PC-3 (cell line): ENCODE measurements around the gene CDRT4. TPM values are rescaled to one million over a fixed set of nuclear protein-coding genes. Genes with fewer than 3 reads are reported as not detected.

Source experiments
- ATAC-seq: fragments of 200-7000 bp; cut with Tn5 transposase; 2 replicates; pipeline ENCODE4 v1.9.1; 2020; ENCODE audit warnings: mild to moderate bottlenecking, moderate library complexity
- BruUV-seq: library from RNA; stranded (reverse); fragments of 400-500 nt; replicated peaks from 2 replicates; lab custom pipeline; 2021; lab: Mats Ljungman, UMichigan
- CTCF ChIA-PET: fragments of 300-600 bp; sonication (Branson Sonifier 250); formaldehyde crosslinking; loops from one replicate; lab custom pipeline; 2022; ENCODE audit warnings: antibody characterized with exemption; lab: Charles Lee
- POLR2A ChIA-PET: fragments of 300-600 bp; sonication (Branson Sonifier 250); formaldehyde crosslinking; loops from one replicate; lab custom pipeline; 2022; ENCODE audit warnings: antibody characterized with exemption; ENCODE audit not compliant: unreplicated experiment; lab: Charles Lee
- DNase-seq: peaks from one replicate; pipeline ENCODE4 v3.0.0-alpha.2; 2015
- H2AFZ ChIP-seq: fragments of 300-600 bp; sonication (generic); 2 replicates; pipeline ENCODE4 v1.6.0; 2016; ENCODE audit warnings: antibody characterized with exemption, low read length
- H3F3A ChIP-seq: fragments of 300-600 bp; sonication (generic); one replicate; pipeline ENCODE4 v1.6.0; 2017; ENCODE audit warnings: antibody characterized with exemption, low read length, control low read depth, mild to moderate bottlenecking; ENCODE audit not compliant: unreplicated experiment
- H3K27ac ChIP-seq: fragments of 300-600 bp; sonication (generic); 2 replicates; pipeline ENCODE4 v1.5.1; 2016; ENCODE audit warnings: mild to moderate bottlenecking, low read length
- H3K27me3 ChIP-seq: fragments of 300-600 bp; sonication (generic); 2 replicates; pipeline ENCODE4 v1.6.1; 2016; ENCODE audit warnings: low read length, mixed read lengths
- H3K36me3 ChIP-seq: fragments of 300-600 bp; sonication (generic); 2 replicates; pipeline ENCODE4 v1.6.1; 2016; ENCODE audit warnings: low read depth, mixed run types, low read length, mixed read lengths
- H3K4me1 ChIP-seq: fragments of 300-600 bp; sonication (generic); 2 replicates; pipeline ENCODE4 v1.5.1; 2016; ENCODE audit warnings: low read length; ENCODE audit not compliant: insufficient read depth
- H3K4me2 ChIP-seq: fragments of 300-600 bp; sonication (generic); 2 replicates; pipeline ENCODE4 v1.6.0; 2016; ENCODE audit warnings: low read length
- H3K4me3 ChIP-seq: fragments of 300-600 bp; sonication (generic); 2 replicates; pipeline ENCODE4 v1.5.1; 2016; ENCODE audit warnings: mild to moderate bottlenecking, low read length, mixed read lengths
- H3K79me2 ChIP-seq: fragments of 300-600 bp; sonication (generic); 2 replicates; pipeline ENCODE4 v1.6.1; 2017; ENCODE audit warnings: low read length, mixed read lengths
- H3K9ac ChIP-seq: fragments of 300-600 bp; sonication (generic); 2 replicates; pipeline ENCODE4 v1.6.0; 2016; ENCODE audit warnings: mild to moderate bottlenecking, low read length
- H3K9me2 ChIP-seq: fragments of 300-600 bp; sonication (generic); replicated peaks from 2 replicates; pipeline ENCODE4 v1.6.1; 2016; ENCODE audit warnings: mixed run types, low read length, mixed read lengths
- H3K9me3 ChIP-seq: fragments of 300-600 bp; sonication (generic); 2 replicates; pipeline ENCODE4 v1.6.1; 2016; ENCODE audit warnings: low read length, mixed read lengths
- H4K20me1 ChIP-seq: fragments of 300-600 bp; sonication (generic); 2 replicates; pipeline ENCODE4 v1.6.1; 2016; ENCODE audit warnings: low read length, mixed read lengths
- CTCF ChIP-seq: fragments of 300-600 bp; sonication (generic); conservative IDR thresholded peaks from 2 replicates; pipeline ENCODE4 v1.5.1; 2017; ENCODE audit warnings: antibody characterized with exemption, low read depth, mild to moderate bottlenecking, low read length
- EZH2 ChIP-seq: fragments of 300-600 bp; sonication (generic); IDR thresholded peaks from one replicate; pipeline ENCODE4 v1.6.1; 2017; ENCODE audit warnings: antibody characterized with exemption, mild to moderate bottlenecking, low read length; ENCODE audit not compliant: unreplicated experiment
- EZH2phosphoT487 ChIP-seq: fragments of 300-600 bp; sonication (generic); IDR thresholded peaks from 2 replicates; pipeline ENCODE4 v1.6.1; 2018; ENCODE audit warnings: mild to moderate bottlenecking, antibody characterized with exemption, low read length, borderline replicate concordance
- intact Hi-C: fragments of 100-400 bp; cut with micrococcal nuclease; formaldehyde crosslinking; loops from 2 replicates; pipeline ENCODE4 v1.9.0; 2023
- total RNA-seq: library from RNA; depleted of rRNA; stranded (reverse); fragments of >200 nt; gene quantifications from 2 replicates; pipeline ENCODE4 v1.2.3, GENCODE V29; 2014

CDRT4 gene
- total RNA-seq, 1 experiment from 2014 or later: 5.0 TPM

GRCh38 chr17:15468126-15468525, 705 bp upstream of the CDRT4 start:
- BruUV-seq: no TSS peak
- Histone ChIP-seq H3K36me3 (no peaks in the 10 kb centered on the region), H3K9me3 (no peaks in the 10 kb centered on the region), H3K79me2 (no peaks in the 10 kb centered on the region), H2AFZ (no peak overlapping the region), H3K9me2 (no peaks in the 10 kb centered on the region), H3K27me3 (no peaks in the 10 kb centered on the region), H3K27ac (no peak overlapping the region), H3F3A (no peaks in the 10 kb centered on the region), H3K4me3 (no peak overlapping the region), H3K4me2 (no peak overlapping the region), H3K4me1 (peaks cover 6% of the 10 kb centered on the region), H3K9ac (no peak overlapping the region), H4K20me1 (no peaks in the 10 kb centered on the region)
- CTCF ChIA-PET: no interaction called here
- intact Hi-C loops: no loop called here
- DNase-seq (no peak), ATAC-seq (no peak)
- POLR2A ChIA-PET: no interaction called here
- no peak for TF ChIP-seq EZH2phosphoT487
- TF ChIP-seq EZH2: no peak
- TF ChIP-seq CTCF: no peak

GRCh38 chr17:15466131-15466530, 1.3 kb downstream of the CDRT4 start:
- H3K9ac ChIP-seq: no peak overlapping the region
- no peaks in the 10 kb centered on the region for H3F3A ChIP-seq
- no peaks in the 10 kb centered on the region for H3K79me2 ChIP-seq
- no peaks in the 10 kb centered on the region for H3K27me3 ChIP-seq
- TF ChIP-seq CTCF (no peak), EZH2phosphoT487 (no peak), EZH2 (no peak)
- ATAC-seq (no peak), DNase-seq (no peak)
- CTCF ChIA-PET: no interaction called here
- H3K4me1 ChIP-seq: peaks cover 10% of the 10 kb centered on the region
- H3K4me2 ChIP-seq: no peak overlapping the region
- no peaks in the 10 kb centered on the region for H3K9me2 ChIP-seq
- POLR2A ChIA-PET: interaction anchor here (0.6 kb wide), 1 partner anchor 33 kb away, joined by 3 read pairs; no protein-coding TSS in a partner anchor
- H3K27ac ChIP-seq: no peak overlapping the region
- H3K9me3 ChIP-seq: no peaks in the 10 kb centered on the region
- H4K20me1 ChIP-seq: no peaks in the 10 kb centered on the region
- BruUV-seq: no TSS peak
- no peak overlapping the region for H2AFZ ChIP-seq
- no peaks in the 10 kb centered on the region for H3K36me3 ChIP-seq
- no peak overlapping the region for H3K4me3 ChIP-seq
- intact Hi-C loops: no loop called here

- intact Hi-C loops: no loop called here
- H3K36me3 ChIP-seq: no peaks in the 10 kb centered on the region
- no peaks in the 10 kb centered on the region for H3K79me2 ChIP-seq
- H3K9me2 ChIP-seq: no peaks in the 10 kb centered on the region
- H3K27ac ChIP-seq: no peak overlapping the region
- H4K20me1 ChIP-seq: no peaks in the 10 kb centered on the region
- ATAC-seq (no peak), DNase-seq (no peak)
- H3K9ac ChIP-seq: no peak overlapping the region
- no peaks in the 10 kb centered on the region for H3F3A ChIP-seq
- ChIA-PET CTCF (no interaction called here), POLR2A (no interaction called here)
- H3K4me3 ChIP-seq: no peak overlapping the region
- TF ChIP-seq EZH2 (no peak), EZH2phosphoT487 (no peak), CTCF (no peak)
- BruUV-seq: no TSS peak
- H2AFZ ChIP-seq: no peak overlapping the region
- H3K9me3 ChIP-seq: no peaks in the 10 kb centered on the region
- H3K4me2 ChIP-seq: no peak overlapping the region
- H3K4me1 ChIP-seq: peaks cover 10% of the 10 kb centered on the region
- H3K27me3 ChIP-seq: no peaks in the 10 kb centered on the region
These were observed 2.2 kb downstream of the CDRT4 start for GRCh38 chr17:15465045-15465701.
